GM21526 (cell line): Measurements from ENCODE around the gene INAFM1.
"Not testable (repeated sequence)": the region's sequence is repeated elsewhere in the genome, so short reads cannot be mapped to it uniquely, and the experiment has no call there.

Experiments used
- ATAC-seq: cut with Tn5 transposase; IDR thresholded peaks from one replicate; pipeline ENCODE4 v1.9.1; 2021; ENCODE audit warnings: moderate library complexity; ENCODE audit not compliant: unreplicated experiment, low FRiP score

The INAFM1 gene

GRCh38 chr19:47267350-47267759, 7.3 kb upstream of the INAFM1 start:
- ATAC-seq: no peak

DNA sequence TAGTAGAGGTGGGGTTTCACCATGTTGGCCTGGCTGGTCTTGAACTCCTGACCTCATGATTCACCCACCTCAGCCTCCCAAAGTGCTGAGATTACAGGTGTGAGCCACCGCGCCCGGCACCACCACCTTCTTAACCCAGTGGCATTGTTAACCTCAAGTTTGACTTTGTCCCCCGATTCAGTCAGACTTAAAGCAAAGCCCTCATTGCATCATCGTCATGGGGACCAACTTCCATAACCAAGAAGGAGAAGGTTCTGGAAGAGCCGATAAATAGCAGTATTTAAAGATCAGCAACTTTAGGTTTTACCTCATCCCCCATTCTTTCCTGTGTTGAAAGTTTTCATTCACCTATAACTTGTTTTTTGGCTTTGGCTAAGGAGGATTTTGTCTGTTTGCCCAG, 6.7 kb upstream of the INAFM1 start:
- no peak for ATAC-seq

DNA sequence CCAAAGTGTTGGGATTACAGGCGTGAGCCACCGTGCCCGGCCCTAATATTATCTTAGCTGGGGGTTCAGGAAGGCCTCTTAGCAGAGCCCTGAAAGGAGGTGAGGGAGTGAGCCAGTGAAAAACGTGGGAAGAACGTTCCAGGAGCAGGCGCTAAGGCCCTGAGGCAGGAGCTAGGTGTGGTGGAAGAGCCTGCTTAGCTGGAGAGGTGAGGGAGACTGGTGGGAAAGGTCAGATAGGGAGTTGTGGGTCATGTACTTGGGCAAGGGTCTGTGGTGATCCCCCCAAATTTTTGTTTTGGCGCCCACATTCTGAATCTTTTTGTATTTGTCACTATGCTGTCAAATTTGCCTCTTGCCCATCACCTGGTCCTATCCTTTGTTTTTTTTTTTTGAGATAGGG, 5.1 kb upstream of the INAFM1 start:
- ATAC-seq: no peak

GRCh38 chr19:47270408-47270807, 4.3 kb upstream of the INAFM1 start:
- ATAC-seq: no peak

DNA sequence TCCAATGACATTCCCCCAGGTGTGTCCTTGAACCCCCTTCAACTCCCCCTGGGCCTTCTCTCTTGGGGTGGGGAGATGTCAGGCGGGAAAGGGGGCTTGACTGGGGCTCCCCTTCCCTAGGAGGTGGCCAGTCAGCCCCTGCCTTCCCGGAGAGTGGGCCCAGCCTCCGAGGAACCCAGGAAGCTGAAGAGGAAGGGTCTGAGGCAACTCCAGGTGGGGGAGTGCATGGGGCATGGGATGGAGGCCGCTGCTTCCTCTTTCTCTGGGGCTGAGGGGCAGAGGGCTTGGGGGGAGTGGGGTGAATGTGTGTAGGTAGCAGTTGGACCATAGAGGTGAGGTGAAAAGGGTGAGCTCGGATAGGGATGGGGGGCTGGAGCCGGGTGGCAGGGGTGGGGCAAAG, 2.7 kb upstream of the INAFM1 start:
- no peak for ATAC-seq

- no peak for ATAC-seq
These were observed 2.0 kb upstream of the INAFM1 start for GRCh38 chr19:47272448-47273312.

DNA sequence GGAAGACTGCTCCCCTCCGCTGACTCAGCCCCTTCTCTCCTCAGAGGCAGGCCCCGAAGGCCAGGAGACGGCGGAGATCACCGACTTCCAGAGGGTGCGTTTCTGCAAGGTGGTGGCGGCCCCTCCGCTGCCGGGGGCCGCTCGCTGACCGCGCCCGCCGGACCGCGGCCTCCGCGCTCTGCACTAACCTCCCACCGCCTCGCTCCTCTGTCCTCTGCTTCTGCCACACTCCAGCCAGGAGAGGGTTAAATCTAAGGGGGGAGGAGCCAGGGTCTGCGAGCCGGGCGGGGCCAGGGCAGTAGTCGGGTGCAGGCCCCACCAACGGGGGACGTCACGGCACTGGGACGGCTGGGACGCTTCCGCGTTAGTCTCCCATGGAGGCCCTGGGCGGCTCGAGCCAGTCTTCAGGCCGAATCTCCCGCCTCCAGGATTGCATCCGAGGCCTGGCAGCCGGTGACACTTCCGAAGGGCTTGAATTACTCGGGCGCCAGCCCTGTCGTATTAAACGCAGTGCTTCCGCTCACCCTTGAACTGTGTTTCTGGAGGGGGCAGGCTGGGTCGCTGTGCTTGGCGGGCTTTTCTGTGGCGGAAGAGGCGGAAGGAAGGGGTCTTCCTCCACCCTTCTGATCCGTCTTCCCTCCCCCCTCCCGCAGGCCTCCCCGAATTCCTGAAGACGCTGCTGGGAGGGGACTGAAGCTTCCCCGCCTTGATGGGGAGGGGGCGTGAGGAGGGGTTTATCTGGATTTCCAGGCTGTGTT, 1.2 kb upstream of the INAFM1 start:
- peak; percentile 42 for ATAC-seq

DNA sequence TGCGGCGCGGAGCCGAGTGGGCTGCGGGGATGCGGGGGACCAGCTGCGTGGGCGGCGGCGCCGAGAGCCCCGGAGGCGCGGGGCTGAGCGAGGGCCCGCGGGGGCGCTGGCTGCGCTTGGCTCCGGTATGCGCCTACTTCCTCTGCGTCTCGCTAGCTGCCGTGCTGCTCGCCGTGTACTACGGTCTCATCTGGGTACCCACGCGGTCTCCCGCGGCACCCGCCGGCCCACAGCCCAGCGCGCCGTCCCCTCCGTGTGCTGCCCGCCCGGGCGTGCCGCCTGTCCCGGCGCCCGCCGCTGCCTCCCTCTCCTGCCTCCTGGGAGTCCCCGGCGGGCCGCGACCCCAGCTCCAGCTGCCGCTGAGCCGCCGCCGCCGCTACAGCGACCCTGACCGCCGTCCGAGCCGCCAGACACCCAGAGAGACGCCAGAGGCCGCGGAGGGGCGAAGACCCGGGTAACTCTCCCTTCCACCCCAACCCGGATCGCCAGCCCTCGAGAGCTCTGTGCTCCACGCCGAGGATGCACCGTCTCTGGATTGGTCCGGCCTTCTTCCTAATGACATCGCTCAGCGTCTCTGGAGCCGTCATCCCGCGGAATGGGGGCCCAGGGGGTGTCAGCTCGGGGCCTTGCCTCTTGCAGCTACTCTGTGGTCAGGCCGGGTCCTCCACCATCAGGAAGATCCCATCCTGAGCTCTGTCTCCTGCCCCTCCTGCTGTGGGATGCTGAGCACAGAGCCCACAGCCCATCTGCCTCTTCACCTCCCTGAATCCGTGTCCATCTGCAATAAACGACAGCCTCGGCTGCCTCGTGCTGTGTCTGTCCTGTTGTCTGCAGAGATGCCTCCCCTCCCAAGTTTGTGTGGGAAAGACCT, 441 bp downstream of the INAFM1 start:
- ATAC-seq: peak; percentile 13

DNA sequence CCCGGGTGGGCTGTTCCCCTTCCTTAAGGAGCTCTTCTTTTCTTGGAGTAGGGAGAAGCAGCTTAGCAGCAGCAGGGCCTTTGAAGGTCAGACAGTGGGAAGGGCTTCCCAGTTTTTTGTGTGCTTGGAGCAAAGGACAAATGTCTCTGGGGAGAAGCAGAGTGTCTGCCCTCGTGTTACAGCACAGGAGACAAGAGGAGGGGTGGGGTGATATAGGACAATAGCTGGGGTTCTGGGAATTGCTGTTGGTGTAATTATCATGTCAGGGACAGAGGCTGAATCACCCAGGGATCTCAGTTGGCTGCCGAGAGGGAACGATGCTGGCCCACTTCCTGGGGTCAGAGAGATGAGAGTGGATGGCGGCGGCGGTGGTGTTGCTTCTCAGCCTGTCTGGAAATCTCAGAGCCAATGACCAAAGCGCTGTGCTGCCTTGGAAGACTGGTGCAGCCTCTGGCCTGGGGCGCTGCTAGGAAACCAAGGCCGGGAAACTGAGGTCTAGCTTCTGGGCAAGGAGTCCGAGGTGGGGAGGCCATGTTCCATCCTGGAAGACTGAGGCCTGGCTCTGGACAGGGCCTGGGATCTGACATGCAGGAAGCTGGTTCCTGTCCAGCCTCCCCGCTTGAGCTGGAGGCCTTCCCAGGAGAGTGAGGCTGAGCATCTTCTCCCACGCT, 1.2 kb downstream of the INAFM1 start:
- no peak for ATAC-seq

DNA sequence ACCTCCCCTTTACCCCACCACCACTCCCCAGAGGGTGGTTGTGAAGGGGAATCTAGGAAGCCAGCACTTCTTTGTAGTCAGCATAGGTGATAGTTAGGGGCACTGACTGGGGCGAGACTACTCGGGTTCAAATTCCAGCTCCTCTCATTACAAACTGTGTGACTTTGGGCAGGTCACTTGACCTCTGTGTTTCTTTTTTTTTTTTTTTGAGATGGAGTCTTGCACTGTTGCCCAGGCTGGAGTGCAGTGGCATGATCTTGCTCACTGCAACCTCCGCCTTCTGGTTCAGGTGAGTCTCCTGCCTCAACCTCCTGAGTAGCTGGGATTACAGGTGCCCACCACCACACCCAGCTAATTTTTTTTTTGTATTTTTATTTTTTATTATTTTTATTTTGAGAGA, 1.8 kb downstream of the INAFM1 start:
- not testable (repeated sequence) for ATAC-seq

DNA sequence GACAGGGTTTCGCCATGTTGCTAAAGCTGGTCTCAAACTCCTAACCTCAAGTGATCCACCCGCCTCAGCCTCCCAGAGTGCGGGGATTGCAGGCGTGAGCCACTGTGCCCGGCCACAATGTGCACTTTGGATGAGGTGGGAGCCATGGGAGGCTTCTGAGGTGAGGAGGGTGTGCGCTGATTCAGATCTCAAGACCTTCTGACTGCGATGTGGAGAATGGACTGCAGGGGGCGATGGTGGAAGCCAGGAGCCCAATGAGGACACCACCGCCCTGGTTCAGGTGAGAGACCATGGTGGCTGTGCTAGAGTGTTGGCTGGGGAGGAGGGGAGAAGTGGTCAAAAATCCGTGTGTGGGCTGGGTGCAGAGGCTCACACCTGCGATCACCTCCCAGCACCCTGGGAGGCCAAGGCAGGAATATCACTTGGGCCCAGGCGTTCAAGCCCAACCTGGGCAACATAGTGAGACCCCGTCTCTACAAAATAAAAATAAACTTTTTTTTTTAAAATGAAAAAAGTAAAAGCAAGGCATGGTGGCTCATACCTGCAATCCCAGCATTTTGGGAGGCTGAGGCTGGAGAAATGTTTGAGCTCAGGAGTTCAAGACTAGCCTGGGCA, 5.6 kb downstream of the INAFM1 start:
- ATAC-seq: no peak

DNA sequence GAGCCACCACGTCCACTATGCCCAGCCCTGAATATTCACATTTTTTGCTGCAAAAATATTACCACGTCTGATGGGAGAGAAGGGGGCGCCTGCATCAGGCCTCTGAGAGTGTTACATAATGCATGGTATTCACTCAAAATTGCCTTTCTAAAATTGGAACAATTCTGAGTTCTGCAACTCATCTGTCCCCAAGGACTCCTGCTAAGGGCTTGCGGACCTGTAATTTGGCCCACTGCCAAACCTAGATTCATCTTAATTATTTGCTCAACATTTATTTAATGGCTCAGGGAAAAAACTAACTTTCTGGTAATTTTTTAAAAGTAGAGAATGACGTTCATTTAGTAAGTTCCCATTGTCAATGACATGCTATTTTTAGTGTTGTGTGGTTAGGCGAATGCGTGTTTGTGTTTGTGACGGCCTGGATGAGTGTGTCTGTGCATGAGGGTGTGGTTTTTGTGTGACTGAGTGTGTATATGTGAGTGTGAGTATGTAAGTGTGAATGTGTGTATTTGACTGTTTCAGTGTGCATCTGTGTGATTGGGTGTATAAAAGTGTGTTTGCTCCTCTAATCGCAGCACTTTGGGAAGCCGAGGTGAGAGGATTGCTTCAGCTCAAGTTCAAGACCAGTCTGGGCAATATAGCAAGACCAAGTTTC, 8.8 kb downstream of the INAFM1 start:
- no peak for ATAC-seq

- no peak for ATAC-seq
These were observed 9.7 kb downstream of the INAFM1 start for GRCh38 chr19:47284324-47284899.

- no peak for ATAC-seq
These were observed 21.4 kb downstream of the INAFM1 start for GRCh38 chr19:47296036-47296435.

DNA sequence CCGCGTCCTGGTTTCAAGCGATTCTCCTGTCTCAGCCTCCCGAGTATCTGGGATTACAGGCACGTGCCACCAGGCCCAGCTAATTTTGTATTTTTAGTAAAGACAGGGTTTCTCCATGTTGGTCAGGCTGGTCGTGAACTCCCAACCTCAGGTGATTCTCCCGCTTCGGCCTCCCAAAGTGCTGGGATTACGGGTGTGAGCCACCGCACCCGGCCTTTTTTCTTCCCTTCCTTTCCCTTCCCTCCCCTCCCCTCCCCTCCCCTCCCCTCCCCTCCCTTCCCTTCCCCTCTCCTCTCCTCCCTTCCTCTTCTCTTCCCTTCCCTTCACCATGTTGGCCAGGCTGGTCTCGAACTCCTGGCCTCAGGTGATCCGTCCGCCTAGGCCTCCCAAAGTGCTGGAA, 26.2 kb downstream of the INAFM1 start:
- ATAC-seq: not testable (repeated sequence)

GRCh38 chr19:47302249-47302648, 27.6 kb downstream of the INAFM1 start:
- no peak for ATAC-seq

DNA sequence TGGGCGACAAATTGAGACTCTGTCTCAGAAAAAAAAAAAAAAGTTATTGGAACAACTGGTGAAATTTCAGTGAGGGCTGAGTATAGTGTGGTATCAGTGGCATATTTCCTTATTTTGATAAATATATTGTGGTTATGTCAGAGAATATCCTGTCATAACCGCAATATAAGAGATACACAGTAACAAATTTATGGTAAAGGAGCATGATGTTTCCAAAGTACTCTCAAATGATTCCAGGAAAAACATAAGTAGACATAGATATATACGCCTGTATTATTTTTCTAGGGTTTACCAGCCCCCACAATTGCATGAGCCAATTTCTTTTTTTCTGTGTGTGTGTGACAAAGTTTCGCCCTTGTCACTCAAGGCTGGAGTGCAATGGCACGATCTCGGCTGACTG, 29.3 kb downstream of the INAFM1 start:
- ATAC-seq: no peak

DNA sequence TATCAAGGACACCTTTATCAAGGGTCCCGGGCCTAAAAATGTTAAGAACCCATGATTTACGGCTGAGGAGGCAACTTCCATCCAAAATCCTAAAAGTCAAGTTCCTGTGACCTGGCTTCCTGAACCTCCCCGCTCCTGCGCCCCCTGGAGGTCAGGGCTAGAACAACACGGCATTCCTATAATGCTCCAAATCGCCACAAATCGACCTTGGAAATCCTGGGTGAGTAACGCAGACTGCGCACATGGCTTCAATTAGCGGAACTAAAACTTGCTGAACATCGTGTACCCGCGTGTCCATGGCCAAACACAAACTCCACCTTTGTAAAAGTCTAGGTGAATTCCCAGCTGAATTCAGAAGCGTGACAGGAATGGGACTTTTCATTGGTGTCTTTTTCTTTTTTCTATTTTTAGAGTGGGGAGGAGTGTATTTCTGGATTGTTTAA, 30.6 kb downstream of the INAFM1 start:
- no peak for ATAC-seq

DNA sequence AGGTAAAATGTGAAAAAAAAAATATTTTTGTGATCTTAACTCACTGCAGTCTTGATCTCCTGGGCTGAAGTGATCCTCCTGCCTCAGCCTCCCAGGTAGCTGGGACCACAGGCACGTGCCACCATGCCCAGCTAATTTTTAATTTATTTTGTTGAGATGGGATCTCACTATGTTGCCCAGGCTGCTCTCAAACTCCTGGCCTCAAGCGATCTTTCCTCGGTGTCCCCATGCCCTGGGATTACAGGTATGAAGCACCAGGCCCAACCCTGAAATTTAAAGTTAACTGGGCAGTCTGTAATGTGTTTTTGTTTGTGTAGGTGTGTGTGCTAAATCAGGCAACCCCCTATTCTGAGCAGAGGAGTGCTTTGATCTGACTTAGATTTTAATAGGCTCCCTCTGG, 31.6 kb downstream of the INAFM1 start:
- no peak for ATAC-seq
